Parathyroid adenoma (tissue), 2 donors: Measurements from ENCODE around the gene SLFN13.

Experiments
- H2AFZ ChIP-seq: fragments of 300-600 bp; sonication (generic); one replicate; pipeline ENCODE4 v1.7.0; 2017; ENCODE audit warnings: antibody characterized with exemption, mild to moderate bottlenecking
- H3K27ac ChIP-seq: fragments of 300-600 bp; sonication (generic); one replicate; pipeline ENCODE4 v1.7.0; 2017
- H3K27me3 ChIP-seq: fragments of 300-600 bp; sonication (generic); one replicate; pipeline ENCODE4 v1.7.0; 2017; ENCODE audit warnings: low read length; ENCODE audit not compliant: control insufficient read depth, insufficient read depth
- H3K36me3 ChIP-seq: fragments of 300-600 bp; sonication (generic); one replicate; pipeline ENCODE4 v1.7.0; 2017; ENCODE audit warnings: low read length; ENCODE audit not compliant: control insufficient read depth, insufficient read depth
- H3K4me1 ChIP-seq: fragments of 300-600 bp; sonication (generic); one replicate; pipeline ENCODE4 v1.7.0; 2017; ENCODE audit warnings: control low read depth
- H3K4me2 ChIP-seq: fragments of 300-600 bp; sonication (generic); one replicate; pipeline ENCODE4 v1.7.0; 2017; ENCODE audit warnings: low read length
- H3K4me3 ChIP-seq: fragments of 300-600 bp; sonication (generic); one replicate; pipeline ENCODE4 v1.7.0; 2017; ENCODE audit warnings: low read depth, low read length
- H3K79me2 ChIP-seq: fragments of 300-600 bp; sonication (generic); one replicate; pipeline ENCODE4 v1.7.0; 2017; ENCODE audit warnings: control low read depth
- H3K9ac ChIP-seq: fragments of 300-600 bp; sonication (generic); one replicate; pipeline ENCODE4 v1.7.0; 2017; ENCODE audit warnings: mild to moderate bottlenecking
- H3K9me3 ChIP-seq: fragments of 300-600 bp; sonication (generic); one replicate; pipeline ENCODE4 v1.7.0; 2017; ENCODE audit warnings: low read length; ENCODE audit not compliant: control insufficient read depth
- TF ChIP-seq, protein P1 (sequence below): fragments of 300-600 bp; sonication (generic); IDR thresholded peaks from one replicate; pipeline ENCODE4 v1.7.0; 2017; ENCODE audit warnings: antibody characterized with exemption, mild to moderate bottlenecking
- donor health status: primary hyperparathyroidism.

Gene SLFN13

DNA sequence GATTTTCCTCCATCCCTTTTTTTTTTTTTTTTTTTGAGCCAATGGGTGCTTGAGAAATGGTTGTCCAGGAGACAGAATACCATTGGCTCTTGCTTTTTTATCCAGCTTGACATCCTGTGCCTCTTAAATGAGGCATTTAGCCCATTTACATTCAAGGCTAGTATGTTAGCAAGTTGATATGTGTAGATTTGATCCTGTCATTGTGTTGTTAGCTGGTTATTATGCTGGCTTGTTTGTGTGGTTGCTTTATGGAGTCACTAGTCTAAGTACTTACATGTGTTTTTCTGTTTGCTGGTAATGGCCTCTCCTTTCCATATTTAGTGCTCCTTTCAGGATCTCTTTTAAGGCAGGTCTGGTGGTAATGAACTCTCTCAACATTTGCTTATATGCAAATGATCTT, 61.1 kb downstream of the SLFN13 start:
- Histone ChIP-seq H3K36me3 (no peaks in the 10 kb centered on the region), H3K4me2 (no peak overlapping the region), H3K27ac (no peak overlapping the region), H3K4me1 (no peaks in the 10 kb centered on the region), H3K4me3 (no peak overlapping the region), H3K79me2 (no peaks in the 10 kb centered on the region), H3K9me3 (no peaks in the 10 kb centered on the region), H3K27me3 (no peaks in the 10 kb centered on the region), H3K9ac (no peak overlapping the region), H2AFZ (no peak overlapping the region)
- TF ChIP-seq, protein P1, sequence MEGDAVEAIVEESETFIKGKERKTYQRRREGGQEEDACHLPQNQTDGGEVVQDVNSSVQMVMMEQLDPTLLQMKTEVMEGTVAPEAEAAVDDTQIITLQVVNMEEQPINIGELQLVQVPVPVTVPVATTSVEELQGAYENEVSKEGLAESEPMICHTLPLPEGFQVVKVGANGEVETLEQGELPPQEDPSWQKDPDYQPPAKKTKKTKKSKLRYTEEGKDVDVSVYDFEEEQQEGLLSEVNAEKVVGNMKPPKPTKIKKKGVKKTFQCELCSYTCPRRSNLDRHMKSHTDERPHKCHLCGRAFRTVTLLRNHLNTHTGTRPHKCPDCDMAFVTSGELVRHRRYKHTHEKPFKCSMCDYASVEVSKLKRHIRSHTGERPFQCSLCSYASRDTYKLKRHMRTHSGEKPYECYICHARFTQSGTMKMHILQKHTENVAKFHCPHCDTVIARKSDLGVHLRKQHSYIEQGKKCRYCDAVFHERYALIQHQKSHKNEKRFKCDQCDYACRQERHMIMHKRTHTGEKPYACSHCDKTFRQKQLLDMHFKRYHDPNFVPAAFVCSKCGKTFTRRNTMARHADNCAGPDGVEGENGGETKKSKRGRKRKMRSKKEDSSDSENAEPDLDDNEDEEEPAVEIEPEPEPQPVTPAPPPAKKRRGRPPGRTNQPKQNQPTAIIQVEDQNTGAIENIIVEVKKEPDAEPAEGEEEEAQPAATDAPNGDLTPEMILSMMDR = no peak
